Measurements from ENCODE around the gene IFT122. TPM values are rescaled to one million over a fixed set of nuclear protein-coding genes. Genes with fewer than 3 reads are reported as not detected.

IFT122 gene
- total RNA-seq, 1 experiment from 2014 or later: 30.0 TPM

GRCh38 chr3:129529436-129530210 lies 89.6 kb downstream of the IFT122 start:
- H3K4me1 ChIP-seq: peaks cover 14% of the 10 kb centered on the region
- CTCF ChIA-PET: no interaction called here
- H3K4me1 Mint-ChIP-seq (ENCODE audit: low read depth, unreplicated experiment): peaks cover 8% of the 10 kb centered on the region

GRCh38 chr3:129530251-129530791 lies 90.3 kb downstream of the IFT122 start:
- H3K27me3 Mint-ChIP-seq (ENCODE audit: insufficient read depth, unreplicated experiment): no peaks in the 10 kb centered on the region
- peaks cover 11% of the 10 kb centered on the region for H3K4me1 Mint-ChIP-seq (ENCODE audit: low read depth, unreplicated experiment)
- intact Hi-C loops (cut with micrococcal nuclease; ENCODE audit: unreplicated experiment): no loop called here
- CTCF ChIA-PET: no interaction called here
- no peak overlapping the region for H3K4me3 Mint-ChIP-seq (ENCODE audit: unreplicated experiment)
- no TSS peak for BruUV-seq (replicated peaks)
- Histone ChIP-seq H3K36me3 (ENCODE audit: control insufficient read depth, insufficient read depth, low read length) (no peaks in the 10 kb centered on the region), H3K9me3 (no peaks in the 10 kb centered on the region), H3K4me1 (peaks cover 21% of the 10 kb centered on the region), H3K27me3 (replicated peaks; ENCODE audit: control insufficient read depth, insufficient read depth, low read length) (no peaks in the 10 kb centered on the region), H3K4me3 (ENCODE audit: low read depth, low read length) (no peak overlapping the region)
- no peaks in the 10 kb centered on the region for H3K36me3 Mint-ChIP-seq (ENCODE audit: insufficient read depth, unreplicated experiment)
- H3K9me3 Mint-ChIP-seq (ENCODE audit: unreplicated experiment): no peaks in the 10 kb centered on the region
- H3K27ac Mint-ChIP-seq (ENCODE audit: unreplicated experiment): no peak overlapping the region
- no peak for DNase-seq
- POLR2A ChIA-PET: no interaction called here
- TF ChIP-seq CTCF (IDR thresholded peaks at IDR 0.05; ENCODE audit: insufficient read depth in 1 of 2, low read depth in 1 of 2, low read length in 1 of 2, severe bottlenecking in 1 of 2, unreplicated experiment in 1 of 2): no peak

More at GRCh38 chr3:129529436-129530210, 89.6 kb downstream of the IFT122 start:
- H3K4me3 ChIP-seq (ENCODE audit: low read depth, low read length): no peak overlapping the region
- intact Hi-C loops (cut with micrococcal nuclease; ENCODE audit: unreplicated experiment): no loop called here
- no peaks in the 10 kb centered on the region for H3K36me3 ChIP-seq (ENCODE audit: control insufficient read depth, insufficient read depth, low read length)
- Mint-ChIP-seq H3K4me3 (ENCODE audit: unreplicated experiment) (no peak overlapping the region), H3K36me3 (ENCODE audit: insufficient read depth, unreplicated experiment) (no peaks in the 10 kb centered on the region), H3K27ac (ENCODE audit: unreplicated experiment) (no peak overlapping the region), H3K27me3 (ENCODE audit: insufficient read depth, unreplicated experiment) (no peaks in the 10 kb centered on the region), H3K9me3 (ENCODE audit: unreplicated experiment) (no peaks in the 10 kb centered on the region)
- TF ChIP-seq CTCF (IDR thresholded peaks at IDR 0.05; ENCODE audit: insufficient read depth in 1 of 2, low read depth in 1 of 2, low read length in 1 of 2, severe bottlenecking in 1 of 2, unreplicated experiment in 1 of 2): no peak
- H3K9me3 ChIP-seq: no peaks in the 10 kb centered on the region
- BruUV-seq (replicated peaks): no TSS peak
- no peak for DNase-seq
- POLR2A ChIA-PET: no interaction called here
- H3K27me3 ChIP-seq (replicated peaks; ENCODE audit: control insufficient read depth, insufficient read depth, low read length): no peaks in the 10 kb centered on the region

- ChIA-PET CTCF (no interaction called here), POLR2A (no interaction called here)
- no peaks in the 10 kb centered on the region for H3K27me3 Mint-ChIP-seq (ENCODE audit: insufficient read depth, unreplicated experiment)
- peaks cover 24% of the 10 kb centered on the region for H3K4me1 ChIP-seq
- no peaks in the 10 kb centered on the region for H3K36me3 Mint-ChIP-seq (ENCODE audit: insufficient read depth, unreplicated experiment)
- H3K9me3 Mint-ChIP-seq (ENCODE audit: unreplicated experiment): no peaks in the 10 kb centered on the region
- no peak for TF ChIP-seq CTCF (IDR thresholded peaks at IDR 0.05; ENCODE audit: insufficient read depth in 1 of 2, low read depth in 1 of 2, low read length in 1 of 2, severe bottlenecking in 1 of 2, unreplicated experiment in 1 of 2)
- no peak overlapping the region for H3K27ac Mint-ChIP-seq (ENCODE audit: unreplicated experiment)
- DNase-seq: no peak
- no peaks in the 10 kb centered on the region for H3K9me3 ChIP-seq
- H3K27me3 ChIP-seq (replicated peaks; ENCODE audit: control insufficient read depth, insufficient read depth, low read length): no peaks in the 10 kb centered on the region
- H3K36me3 ChIP-seq (ENCODE audit: control insufficient read depth, insufficient read depth, low read length): no peaks in the 10 kb centered on the region
- BruUV-seq (replicated peaks): no TSS peak
- intact Hi-C loops (cut with micrococcal nuclease; ENCODE audit: unreplicated experiment): no loop called here
- peaks cover 11% of the 10 kb centered on the region for H3K4me1 Mint-ChIP-seq (ENCODE audit: low read depth, unreplicated experiment)
- no peak overlapping the region for H3K4me3 ChIP-seq (ENCODE audit: low read depth, low read length)
- H3K4me3 Mint-ChIP-seq (ENCODE audit: unreplicated experiment): no peak overlapping the region
Observed at GRCh38 chr3:129530821-129531220, 90.8 kb downstream of the IFT122 start.
